ENCODE measurements around the gene RALGAPA2. TPM values are rescaled to one million over a fixed set of nuclear protein-coding genes. Genes with fewer than 3 reads are reported as not detected.

The RALGAPA2 gene
- total RNA-seq, 1 donor from 2014 or later, result 21.0 TPM

DNA sequence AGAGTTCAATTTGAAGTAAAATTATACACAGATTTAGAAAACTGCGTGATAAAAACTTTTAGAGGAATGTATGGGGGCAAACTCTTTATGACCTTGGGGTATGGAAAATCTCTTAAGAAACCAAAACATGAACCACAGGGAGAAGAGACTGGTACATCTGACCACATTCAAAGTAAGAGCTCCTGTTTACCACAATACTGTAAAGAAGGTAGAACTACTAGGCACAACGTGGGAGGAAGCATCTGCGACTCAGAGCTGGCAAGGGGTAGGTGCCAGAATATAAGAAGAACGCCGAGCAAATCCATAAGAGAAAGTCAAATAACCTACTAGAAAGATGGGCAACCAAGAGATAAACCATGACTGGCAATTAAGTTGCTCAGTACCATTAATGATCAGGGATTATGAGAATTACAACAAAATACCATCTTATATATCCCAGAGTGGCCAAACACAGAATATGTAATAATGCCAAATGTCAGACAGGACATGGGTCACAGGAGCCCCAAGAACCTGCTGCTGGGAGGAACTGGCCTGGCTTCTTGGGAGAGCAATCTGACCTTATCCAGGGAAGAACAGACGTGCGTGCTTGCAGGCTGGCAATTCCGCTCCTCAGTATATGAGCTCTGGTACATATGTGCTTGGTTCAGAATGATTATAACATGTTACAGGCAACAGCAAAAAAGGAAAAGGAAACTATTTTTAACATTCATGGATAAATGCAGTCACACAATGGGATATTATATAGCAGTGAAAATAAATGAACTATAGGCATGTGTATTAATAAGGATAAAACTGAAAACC is 294.4 kb downstream of the RALGAPA2 start:
- H3K4me3 ChIP-seq, result no peak overlapping the region
- no peaks in the 10 kb centered on the region for H3K27me3 ChIP-seq (ENCODE audit: low read depth)
- peaks cover 13% of the 10 kb centered on the region for H3K36me3 ChIP-seq
- no peak for DNase-seq
- intact Hi-C loops (cut with micrococcal nuclease), result no loop called here
- H3K9me3 ChIP-seq (replicated peaks), result no peaks in the 10 kb centered on the region
- H3K27ac ChIP-seq (replicated peaks), result no peak overlapping the region
- TF ChIP-seq, protein P1, sequence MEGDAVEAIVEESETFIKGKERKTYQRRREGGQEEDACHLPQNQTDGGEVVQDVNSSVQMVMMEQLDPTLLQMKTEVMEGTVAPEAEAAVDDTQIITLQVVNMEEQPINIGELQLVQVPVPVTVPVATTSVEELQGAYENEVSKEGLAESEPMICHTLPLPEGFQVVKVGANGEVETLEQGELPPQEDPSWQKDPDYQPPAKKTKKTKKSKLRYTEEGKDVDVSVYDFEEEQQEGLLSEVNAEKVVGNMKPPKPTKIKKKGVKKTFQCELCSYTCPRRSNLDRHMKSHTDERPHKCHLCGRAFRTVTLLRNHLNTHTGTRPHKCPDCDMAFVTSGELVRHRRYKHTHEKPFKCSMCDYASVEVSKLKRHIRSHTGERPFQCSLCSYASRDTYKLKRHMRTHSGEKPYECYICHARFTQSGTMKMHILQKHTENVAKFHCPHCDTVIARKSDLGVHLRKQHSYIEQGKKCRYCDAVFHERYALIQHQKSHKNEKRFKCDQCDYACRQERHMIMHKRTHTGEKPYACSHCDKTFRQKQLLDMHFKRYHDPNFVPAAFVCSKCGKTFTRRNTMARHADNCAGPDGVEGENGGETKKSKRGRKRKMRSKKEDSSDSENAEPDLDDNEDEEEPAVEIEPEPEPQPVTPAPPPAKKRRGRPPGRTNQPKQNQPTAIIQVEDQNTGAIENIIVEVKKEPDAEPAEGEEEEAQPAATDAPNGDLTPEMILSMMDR (IDR thresholded peaks at IDR 0.05; ENCODE audit: borderline replicate concordance), result no peak
- H3K4me1 ChIP-seq, result no peaks in the 10 kb centered on the region

DNA sequence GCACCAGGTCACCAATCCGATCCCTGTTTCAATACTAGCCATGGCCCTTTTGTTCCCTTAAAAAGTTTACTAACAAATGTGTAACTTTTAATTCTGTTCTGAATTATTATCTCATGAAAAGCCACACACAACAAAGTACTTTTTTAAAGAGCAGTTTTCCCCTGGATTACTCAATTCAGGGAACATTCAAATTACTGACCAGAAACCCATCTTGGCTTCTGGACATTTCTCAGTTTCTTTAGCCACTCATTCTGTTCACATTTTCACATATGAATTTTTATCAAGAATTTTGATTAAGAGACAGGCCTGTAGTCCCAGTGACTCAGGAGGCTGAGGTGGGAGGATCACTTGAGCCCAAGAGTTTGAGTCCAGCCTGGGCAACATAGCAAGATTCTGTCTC is 297.1 kb downstream of the RALGAPA2 start:
- H3K27me3 ChIP-seq (ENCODE audit: low read depth), result no peaks in the 10 kb centered on the region
- TF ChIP-seq, protein P1 (IDR thresholded peaks at IDR 0.05; ENCODE audit: borderline replicate concordance), result no peak
- peaks cover 12% of the 10 kb centered on the region for H3K4me1 ChIP-seq
- no peaks in the 10 kb centered on the region for H3K9me3 ChIP-seq (replicated peaks)
- H3K27ac ChIP-seq (replicated peaks), result no peak overlapping the region
- intact Hi-C loops (cut with micrococcal nuclease), result no loop called here
- peaks cover 7% of the 10 kb centered on the region for H3K36me3 ChIP-seq
- no peak for DNase-seq
- H3K4me3 ChIP-seq, result no peak overlapping the region

- Histone ChIP-seq H3K27ac (replicated peaks) (no peak overlapping the region), H3K4me3 (no peak overlapping the region), H3K9me3 (replicated peaks) (no peaks in the 10 kb centered on the region), H3K27me3 (ENCODE audit: low read depth) (no peaks in the 10 kb centered on the region), H3K4me1 (peaks cover 14% of the 10 kb centered on the region), H3K36me3 (peaks cover 7% of the 10 kb centered on the region)
- intact Hi-C loops (cut with micrococcal nuclease), result no loop called here
- TF ChIP-seq, protein P1 (IDR thresholded peaks at IDR 0.05; ENCODE audit: borderline replicate concordance), result no peak
- DNase-seq, result no peak
Observed at GRCh38 chr20:20414640-20415220, 297.7 kb downstream of the RALGAPA2 start.

- Histone ChIP-seq H3K27ac (replicated peaks) (no peak overlapping the region), H3K27me3 (ENCODE audit: low read depth) (no peaks in the 10 kb centered on the region), H3K36me3 (peaks cover 7% of the 10 kb centered on the region), H3K9me3 (replicated peaks) (no peaks in the 10 kb centered on the region), H3K4me3 (no peak overlapping the region), H3K4me1 (peaks cover 14% of the 10 kb centered on the region)
- intact Hi-C loops (cut with micrococcal nuclease), result no loop called here
- DNase-seq, result no peak
- TF ChIP-seq, protein P1 (IDR thresholded peaks at IDR 0.05; ENCODE audit: borderline replicate concordance), result no peak
Observed at GRCh38 chr20:20413810-20414281, 298.6 kb downstream of the RALGAPA2 start.

DNA sequence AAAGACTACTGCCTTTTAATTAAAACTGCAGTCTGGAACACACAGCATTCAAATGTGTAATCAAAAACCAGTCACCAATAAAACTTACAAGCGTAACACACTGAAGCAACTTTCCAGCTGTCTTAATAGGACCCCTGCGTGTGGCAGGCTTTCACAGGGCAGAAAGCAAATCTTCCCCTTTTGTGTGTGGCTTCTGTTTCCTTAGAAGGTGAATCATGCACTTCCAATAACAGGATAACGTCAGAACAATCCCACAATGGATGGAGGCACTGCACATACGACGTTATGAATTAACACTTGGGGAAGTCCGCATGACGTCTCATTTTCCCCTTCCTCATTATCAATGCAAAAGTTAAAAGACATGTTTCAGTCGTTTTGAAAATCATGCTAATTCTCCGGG is 299.7 kb downstream of the RALGAPA2 start:
- intact Hi-C loops (cut with micrococcal nuclease), result no loop called here
- TF ChIP-seq, protein P1 (IDR thresholded peaks at IDR 0.05; ENCODE audit: borderline replicate concordance), result no peak
- Histone ChIP-seq H3K4me1 (peaks cover 24% of the 10 kb centered on the region), H3K4me3 (no peak overlapping the region), H3K9me3 (replicated peaks) (no peaks in the 10 kb centered on the region), H3K27me3 (ENCODE audit: low read depth) (no peaks in the 10 kb centered on the region), H3K27ac (replicated peaks) (no peak overlapping the region), H3K36me3 (no peaks in the 10 kb centered on the region)
- DNase-seq, result no peak
